Calu3 (cell line): ENCODE measurements around the gene LOXHD1. TPM values are rescaled to one million over a fixed set of nuclear protein-coding genes. Genes with fewer than 3 reads are reported as not detected.

Experiments
- BruUV-seq: library from RNA; stranded (reverse); fragments of 400-500 nt; replicated peaks from 2 replicates; lab custom pipeline; 2021; lab: Mats Ljungman, UMichigan
- CTCF ChIA-PET: fragments of 300-600 bp; sonication (Branson Sonifier 250); formaldehyde crosslinking; loops from one replicate; lab custom pipeline; 2022; ENCODE audit warnings: antibody characterized with exemption; lab: Charles Lee
- DNase-seq: peaks from one replicate; pipeline ENCODE4 v3.0.0; 2022
- H3K27ac Mint-ChIP-seq: one replicate; pipeline ENCODE4 v1.8.0; 2022; ENCODE audit warnings: mixed read lengths; ENCODE audit not compliant: unreplicated experiment
- H3K27me3 Mint-ChIP-seq: one replicate; pipeline ENCODE4 v1.8.0; 2022; ENCODE audit warnings: mixed read lengths; ENCODE audit not compliant: unreplicated experiment
- H3K36me3 Mint-ChIP-seq: one replicate; pipeline ENCODE4 v1.8.0; 2022; ENCODE audit warnings: mild to moderate bottlenecking, moderate library complexity, mixed read lengths; ENCODE audit not compliant: insufficient read depth, unreplicated experiment
- H3K4me1 Mint-ChIP-seq: one replicate; pipeline ENCODE4 v1.8.0; 2022; ENCODE audit warnings: mild to moderate bottlenecking, low read depth, mixed read lengths; ENCODE audit not compliant: unreplicated experiment
- H3K4me3 Mint-ChIP-seq: one replicate; pipeline ENCODE4 v1.8.0; 2022; ENCODE audit warnings: mild to moderate bottlenecking, low read depth, moderate library complexity, mixed read lengths; ENCODE audit not compliant: unreplicated experiment
- H3K9me3 Mint-ChIP-seq: one replicate; pipeline ENCODE4 v1.8.0; 2022; ENCODE audit warnings: low read depth, mixed read lengths; ENCODE audit not compliant: unreplicated experiment
- CTCF ChIP-seq: fragments of 200-600 bp; IDR thresholded peaks from one replicate; pipeline ENCODE4 v1.8.0; 2022; ENCODE audit warnings: antibody characterized with exemption; ENCODE audit not compliant: unreplicated experiment
- intact Hi-C: fragments of 100-400 bp; cut with micrococcal nuclease; formaldehyde crosslinking; loops from one replicate; pipeline ENCODE4 v1.10.0; 2022; ENCODE audit not compliant: unreplicated experiment
- total RNA-seq: library from RNA; stranded (reverse); gene quantifications from 2 replicates; pipeline ENCODE4 v1.2.3, GENCODE V29; 2022

Gene LOXHD1
- total RNA-seq, 1 experiment from 2014 or later, result not detected

GRCh38 chr18:46630160-46630559, 26.9 kb downstream of the LOXHD1 start:
- BruUV-seq, result no TSS peak
- intact Hi-C loops, result no loop called here
- no peak overlapping the region for H3K4me3 Mint-ChIP-seq
- no peaks in the 10 kb centered on the region for H3K9me3 Mint-ChIP-seq
- no peak for DNase-seq
- H3K36me3 Mint-ChIP-seq, result no peaks in the 10 kb centered on the region
- CTCF ChIA-PET, result no interaction called here
- peaks cover 97% of the 10 kb centered on the region for H3K27me3 Mint-ChIP-seq
- H3K4me1 Mint-ChIP-seq, result no peaks in the 10 kb centered on the region
- no peak for TF ChIP-seq CTCF
- no peak overlapping the region for H3K27ac Mint-ChIP-seq

- Mint-ChIP-seq H3K27ac (no peak overlapping the region), H3K36me3 (no peaks in the 10 kb centered on the region), H3K4me3 (no peak overlapping the region), H3K4me1 (no peaks in the 10 kb centered on the region), H3K9me3 (no peaks in the 10 kb centered on the region), H3K27me3 (peaks cover 97% of the 10 kb centered on the region)
- no TSS peak for BruUV-seq
- no peak for TF ChIP-seq CTCF
- intact Hi-C loops, result no loop called here
- no peak for DNase-seq
- CTCF ChIA-PET, result no interaction called here
Observed at GRCh38 chr18:46629361-46629760, 27.7 kb downstream of the LOXHD1 start.

- H3K9me3 Mint-ChIP-seq, result no peaks in the 10 kb centered on the region
- no peak for TF ChIP-seq CTCF
- H3K4me3 Mint-ChIP-seq, result no peak overlapping the region
- H3K4me1 Mint-ChIP-seq, result no peaks in the 10 kb centered on the region
- H3K27me3 Mint-ChIP-seq, result peaks cover 100% of the 10 kb centered on the region
- H3K36me3 Mint-ChIP-seq, result no peaks in the 10 kb centered on the region
- CTCF ChIA-PET, result no interaction called here
- intact Hi-C loops, result no loop called here
- H3K27ac Mint-ChIP-seq, result no peak overlapping the region
- DNase-seq, result no peak
- BruUV-seq, result no TSS peak
Observed at GRCh38 chr18:46628206-46628605, 28.8 kb downstream of the LOXHD1 start.

GRCh38 chr18:46627136-46627535, 29.9 kb downstream of the LOXHD1 start:
- intact Hi-C loops, result no loop called here
- no peaks in the 10 kb centered on the region for H3K4me1 Mint-ChIP-seq
- no peak for DNase-seq
- H3K27ac Mint-ChIP-seq, result no peak overlapping the region
- no peaks in the 10 kb centered on the region for H3K9me3 Mint-ChIP-seq
- BruUV-seq, result no TSS peak
- no peak overlapping the region for H3K4me3 Mint-ChIP-seq
- CTCF ChIA-PET, result no interaction called here
- H3K36me3 Mint-ChIP-seq, result no peaks in the 10 kb centered on the region
- H3K27me3 Mint-ChIP-seq, result peaks cover 96% of the 10 kb centered on the region
- no peak for TF ChIP-seq CTCF
